Measurements from ENCODE around the gene MARCHF11.

GRCh38 chr5:16082053-16082452, 97.5 kb downstream of the MARCHF11 start:
- TF ChIP-seq JUND (IDR thresholded peaks at IDR 0.05) (no peak), CTCF (IDR thresholded peaks at IDR 0.05 in 2 of 3, conservative IDR thresholded peaks at IDR 0.05 in 1 of 3; ENCODE audit: borderline replicate concordance in 1 of 3, insufficient read depth in 1 of 3, low read depth in 2 of 3, low read length in 2 of 3) (no peak), EZH2 (IDR thresholded peaks at IDR 0.05) (no peak), POLR2A (IDR thresholded peaks at IDR 0.05; ENCODE audit: borderline replicate concordance, extremely low read depth, insufficient read depth, insufficient read length) (no peak), ZBTB33 (IDR thresholded peaks at IDR 0.05; ENCODE audit: extremely low read depth, insufficient replicate concordance, low read length) (no peak), EGR1 (IDR thresholded peaks at IDR 0.05; ENCODE audit: low read depth) (no peak), RAD21 (IDR thresholded peaks at IDR 0.05; ENCODE audit: low read depth) (no peak), EZH2phosphoT487 (IDR thresholded peaks at IDR 0.05; ENCODE audit: borderline replicate concordance) (no peak), YY1 (IDR thresholded peaks at IDR 0.05; ENCODE audit: extremely low read depth, insufficient replicate concordance, low read depth, low read length) (no peak), ELF1 (IDR thresholded peaks at IDR 0.05; ENCODE audit: borderline replicate concordance, low read depth) (no peak), POLR2AphosphoS5 (IDR thresholded peaks at IDR 0.05; ENCODE audit: low read depth, low read length) (no peak), MAX (IDR thresholded peaks at IDR 0.05) (no peak)

Measured in HCT116 (cell line).